Kidney (tissue), 14 donors: ENCODE measurements around the gene TCTA. TPM values are rescaled to one million over a fixed set of nuclear protein-coding genes. Genes with fewer than 3 reads are reported as not detected.

Experiments
- DNase-seq, 5 donors: peaks; one replicate each; pipeline ENCODE4 v3.0.0-alpha.2; 2013 to 2020
- FAIRE-seq: peaks from 2 replicates; lab custom pipeline; 2012; peaks lifted over from hg19 to GRCh38; lab: Jason Lieb, UNC
- H3K27ac ChIP-seq, 2 donors: one replicate each; pipeline ENCODE4 v1.7.0; 2013; ENCODE audit warnings: low read depth in 2 of 2, low read length in 2 of 2, inconsistent platforms in 1 of 2
- H3K27me3 ChIP-seq: one replicate; pipeline ENCODE4 v1.7.1; 2013; ENCODE audit warnings: low read length, inconsistent platforms; ENCODE audit not compliant: control insufficient read depth, insufficient read depth
- H3K36me3 ChIP-seq, 3 donors: one replicate each; pipeline versions ENCODE4 v1.7.0 to v1.7.1; 2013; ENCODE audit warnings: low read length in 3 of 3, control low read depth in 1 of 3, inconsistent platforms in 1 of 3; ENCODE audit not compliant: insufficient read depth in 3 of 3, control insufficient read depth in 2 of 3
- H3K4me1 ChIP-seq, 3 donors: one replicate each; pipeline versions ENCODE4 v1.7.0 to v1.7.1; 2013; ENCODE audit warnings: low read length in 3 of 3, inconsistent platforms in 1 of 3, low read depth in 1 of 3; ENCODE audit not compliant: control insufficient read depth in 2 of 3, insufficient read depth in 2 of 3
- H3K4me3 ChIP-seq, 3 donors: one replicate each; pipeline versions ENCODE4 v1.7.0 to v1.8.1; 2013; ENCODE audit warnings: low read length in 3 of 3, control low read depth in 1 of 3, inconsistent platforms in 1 of 3
- H3K9ac ChIP-seq, 3 donors: one replicate each; pipeline versions ENCODE4 v1.7.0 to v1.7.1; 2013; ENCODE audit warnings: low read length in 3 of 3, control low read depth in 1 of 3, inconsistent platforms in 1 of 3
- H3K9me3 ChIP-seq, 3 donors: one replicate each; pipeline versions ENCODE4 v1.7.0 to v1.7.1; 2013; ENCODE audit warnings: low read length in 3 of 3, control low read depth in 1 of 3, inconsistent platforms in 1 of 3; ENCODE audit not compliant: control insufficient read depth in 2 of 3, insufficient read depth in 1 of 3
- intact Hi-C: fragments of 100-400 bp; cut with DNase I; formaldehyde crosslinking; loops from one replicate; pipeline ENCODE4 v1.11.1; 2022
- polyA plus RNA-seq: library from polyadenylated mRNA; stranded (reverse); fragments of 350-450 nt; fragmentation: Illumina TruSeq; extraction: RNeasy Lipid Tissue Mini Kit (QIAGEN cat#74804); gene quantifications from one replicate; pipeline ENCODE4 v1.2.3, GENCODE V29; 2014; ENCODE audit warnings: low read depth, low replicate concordance; ENCODE audit not compliant: insufficient read depth
- total RNA-seq: library from RNA; stranded (reverse); fragmentation: NEBNext Ultra II Directional; extraction: Animal tissue kit (Norgen Biotek cat#: 25700); gene quantifications from one replicate; pipeline ENCODE4 v1.2.1, GENCODE V29; 2021
- TF ChIP-seq, protein P1 (sequence below): IDR thresholded peaks from 3 replicates; pipeline ENCODE4 v1.5.1; 2012; ENCODE audit warnings: mild to moderate bottlenecking, moderate library complexity, borderline replicate concordance; ENCODE audit not compliant: insufficient read depth; ENCODE audit errors: extremely low read depth
- donor health status: control.
- donor health status: control.
- donor health status: control.
- donor health status: control.
- donor health status: control.
- donor health status: DM: yes; HTN: yes; CAD: no.
- donor health status: Normal renal cell carcinoma (clear cell type).

TCTA gene
- total and polyA plus RNA-seq, 2 donors from 2014 or later: 76.7 to 83.2 TPM

DNA sequence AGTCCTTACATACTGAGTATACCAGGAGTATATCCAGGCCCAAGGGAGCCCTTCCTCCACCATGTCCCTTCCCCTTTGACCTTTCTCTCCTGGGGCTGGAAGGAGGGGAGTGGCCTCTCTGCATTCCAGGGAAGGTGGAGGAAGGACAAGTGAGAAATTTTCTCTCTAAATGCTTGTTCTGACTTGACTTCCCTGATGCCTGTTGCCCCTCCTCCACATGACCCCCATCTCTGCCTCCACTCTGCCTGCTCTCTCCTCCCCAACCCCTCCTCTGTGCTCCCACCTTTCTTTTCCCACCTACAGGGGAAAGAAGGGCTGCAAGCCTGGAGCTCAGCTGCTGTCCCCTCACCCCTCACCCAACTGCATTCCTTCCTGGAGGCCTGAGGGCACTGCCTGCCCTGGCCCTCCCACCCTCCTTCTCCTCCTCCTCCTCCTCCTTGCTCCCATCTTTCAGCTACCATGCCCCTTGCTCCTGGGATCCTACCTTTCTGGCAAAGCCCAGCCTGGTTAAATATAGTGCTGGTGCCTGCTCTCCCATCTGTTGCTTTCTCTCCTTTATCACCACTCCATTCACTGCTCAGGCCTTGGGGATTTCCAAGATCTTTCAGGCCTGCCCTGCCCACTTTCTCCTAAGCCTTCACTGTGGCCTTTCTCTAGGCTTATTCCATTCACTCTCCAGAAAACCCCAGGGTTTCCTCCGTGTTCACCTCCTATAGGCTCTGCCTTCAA lies 49.4 kb downstream of the TCTA start:
- H3K36me3 ChIP-seq: no peaks in the 10 kb centered on the region
- FAIRE-seq: no peak

DNA sequence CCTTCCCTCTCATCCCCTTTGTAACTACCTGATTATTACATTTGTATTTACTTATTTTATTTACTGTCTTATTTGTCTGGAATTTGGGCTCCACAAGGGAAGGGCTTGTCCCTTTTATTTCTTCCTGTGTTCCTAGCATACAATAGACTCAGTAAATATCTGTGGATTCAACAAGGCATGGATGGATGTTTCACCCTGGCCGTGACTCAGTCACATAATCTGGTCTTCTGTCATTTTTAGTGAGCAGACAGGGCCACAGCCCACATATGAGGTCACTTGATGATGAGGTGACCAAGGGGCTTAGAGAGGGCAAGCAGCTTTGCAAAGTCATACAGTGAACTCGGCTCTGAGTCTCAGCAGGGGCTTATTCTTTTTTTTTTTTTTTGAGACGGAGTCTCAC lies 50.0 kb downstream of the TCTA start:
- no peaks in the 10 kb centered on the region for H3K27me3 ChIP-seq
- no peak overlapping the region for H3K9ac ChIP-seq
- TF ChIP-seq, protein P1, sequence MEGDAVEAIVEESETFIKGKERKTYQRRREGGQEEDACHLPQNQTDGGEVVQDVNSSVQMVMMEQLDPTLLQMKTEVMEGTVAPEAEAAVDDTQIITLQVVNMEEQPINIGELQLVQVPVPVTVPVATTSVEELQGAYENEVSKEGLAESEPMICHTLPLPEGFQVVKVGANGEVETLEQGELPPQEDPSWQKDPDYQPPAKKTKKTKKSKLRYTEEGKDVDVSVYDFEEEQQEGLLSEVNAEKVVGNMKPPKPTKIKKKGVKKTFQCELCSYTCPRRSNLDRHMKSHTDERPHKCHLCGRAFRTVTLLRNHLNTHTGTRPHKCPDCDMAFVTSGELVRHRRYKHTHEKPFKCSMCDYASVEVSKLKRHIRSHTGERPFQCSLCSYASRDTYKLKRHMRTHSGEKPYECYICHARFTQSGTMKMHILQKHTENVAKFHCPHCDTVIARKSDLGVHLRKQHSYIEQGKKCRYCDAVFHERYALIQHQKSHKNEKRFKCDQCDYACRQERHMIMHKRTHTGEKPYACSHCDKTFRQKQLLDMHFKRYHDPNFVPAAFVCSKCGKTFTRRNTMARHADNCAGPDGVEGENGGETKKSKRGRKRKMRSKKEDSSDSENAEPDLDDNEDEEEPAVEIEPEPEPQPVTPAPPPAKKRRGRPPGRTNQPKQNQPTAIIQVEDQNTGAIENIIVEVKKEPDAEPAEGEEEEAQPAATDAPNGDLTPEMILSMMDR: no peak
- H3K36me3 ChIP-seq: no peaks in the 10 kb centered on the region
- no peaks in the 10 kb centered on the region for H3K9me3 ChIP-seq
- intact Hi-C loops: no loop called here
- FAIRE-seq (no peak), DNase-seq (peak in 2 of 5 donors; percentile 26 to 29)
- H3K27ac ChIP-seq: peak overlapping the region; percentile 75 to 76
- no peak overlapping the region for H3K4me3 ChIP-seq
- H3K4me1 ChIP-seq: peaks cover 0 to 28% (median 19%) of the 10 kb centered on the region in 3 donors

More for the DNA sequence above, 49.4 kb downstream of the TCTA start:
- Histone ChIP-seq H3K4me3 (no peak overlapping the region), H3K4me1 (peaks cover 0 to 28% (median 19%) of the 10 kb centered on the region in 3 donors), H3K9me3 (no peaks in the 10 kb centered on the region), H3K27ac (peak overlapping the region; percentile 75 to 76), H3K9ac (peak overlapping the region in 1 of 3 donors; percentile 8), H3K27me3 (no peaks in the 10 kb centered on the region)
- peak in 4 of 5 donors; percentile 80 to 85 (median 82) for DNase-seq
- TF ChIP-seq, protein P1: no peak
- intact Hi-C loops: no loop called here

DNA sequence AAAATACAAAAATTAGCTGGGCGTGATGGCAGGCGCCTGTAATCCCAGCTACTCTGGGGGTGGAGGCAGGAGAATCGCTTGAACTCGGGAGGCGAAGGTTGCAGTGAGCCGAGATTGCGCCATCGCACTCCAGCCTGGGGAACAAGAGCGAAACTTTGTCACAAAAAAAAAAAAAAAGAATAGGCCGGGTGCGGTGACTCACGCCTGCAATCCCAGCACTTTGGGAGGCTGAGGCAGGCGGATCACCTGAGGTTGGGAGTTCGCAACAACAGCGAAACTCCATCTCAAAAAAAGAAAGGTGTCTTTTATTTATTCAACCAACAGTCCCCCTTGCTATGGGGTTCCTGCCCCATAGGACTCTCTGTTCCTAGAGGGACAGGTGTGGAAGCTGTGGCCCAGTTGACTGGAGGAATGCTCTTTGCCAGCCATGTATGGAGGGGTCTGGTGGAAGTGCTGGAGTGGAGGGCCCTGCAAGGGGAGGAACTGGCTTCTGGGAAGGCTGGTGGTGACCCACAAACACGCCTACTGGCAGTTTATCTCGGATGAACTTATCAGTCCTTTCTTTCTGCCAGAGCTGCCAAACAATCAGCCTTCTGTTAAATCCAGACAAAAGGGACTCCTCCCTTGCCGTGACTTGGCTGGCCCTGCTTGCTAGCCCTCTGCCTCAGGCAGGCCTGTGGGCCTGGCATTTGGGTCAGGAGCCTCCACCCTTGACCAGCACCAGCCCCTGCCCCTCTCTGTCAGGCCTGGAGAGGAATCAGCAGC lies 53.2 kb downstream of the TCTA start:
- H3K9me3 ChIP-seq: no peaks in the 10 kb centered on the region
- no peak overlapping the region for H3K4me3 ChIP-seq
- H3K36me3 ChIP-seq: no peaks in the 10 kb centered on the region
- TF ChIP-seq, protein P1: no peak
- H3K4me1 ChIP-seq: peaks cover 0 to 20% (median 18%) of the 10 kb centered on the region in 3 donors
- no peak for DNase-seq
- intact Hi-C loops: no loop called here
- no peaks in the 10 kb centered on the region for H3K27me3 ChIP-seq
- no peak overlapping the region for H3K27ac ChIP-seq
- no peak overlapping the region for H3K9ac ChIP-seq
- no peak for FAIRE-seq

Other genes starting within 250 kb of the TCTA start
- 27.6 TPM for gene CCDC71, start 246.1 kb upstream of the TCTA start, total RNA-seq
- 21.0 TPM for gene CCDC71, start 246.1 kb upstream of the TCTA start, polyA plus RNA-seq
- gene KLHDC8B, start 240.8 kb upstream of the TCTA start, total RNA-seq: 23.4 TPM
- 36.5 TPM for gene KLHDC8B, start 240.8 kb upstream of the TCTA start, polyA plus RNA-seq
- 4.7 TPM for gene C3orf62, start 135.2 kb upstream of the TCTA start, total RNA-seq
- 7.0 TPM for gene C3orf62, start 135.2 kb upstream of the TCTA start, polyA plus RNA-seq
- gene USP4, start 72.4 kb upstream of the TCTA start, total RNA-seq: 72.5 TPM
- gene USP4, start 72.4 kb upstream of the TCTA start, polyA plus RNA-seq: 28.5 TPM
- 375 TPM for gene GPX1, start 54.1 kb upstream of the TCTA start, total RNA-seq
- gene GPX1, start 54.1 kb upstream of the TCTA start, polyA plus RNA-seq: 454 TPM
- 709 TPM for gene RHOA, start 447 bp upstream of the TCTA start, total RNA-seq
- gene RHOA, start 447 bp upstream of the TCTA start, polyA plus RNA-seq: 345 TPM
- 15.2 TPM for gene AMT, start 10.1 kb downstream of the TCTA start, total RNA-seq
- 44.1 TPM for gene AMT, start 10.1 kb downstream of the TCTA start, polyA plus RNA-seq
- 22.3 TPM for gene NICN1, start 16.9 kb downstream of the TCTA start, total RNA-seq
- 27.1 TPM for gene NICN1, start 16.9 kb downstream of the TCTA start, polyA plus RNA-seq
- gene DAG1, start 57.8 kb downstream of the TCTA start, total RNA-seq: 122 TPM
- 40.4 TPM for gene DAG1, start 57.8 kb downstream of the TCTA start, polyA plus RNA-seq
- 1.3 TPM for gene BSN, start 142.1 kb downstream of the TCTA start, total RNA-seq
- 0.11 TPM for gene BSN, start 142.1 kb downstream of the TCTA start, polyA plus RNA-seq